B cell (primary cell): ENCODE data around the gene PALLD. TPM values are rescaled to one million over a fixed set of nuclear protein-coding genes. Genes with fewer than 3 reads are reported as not detected.

Experiments used
- ATAC-seq: fragments of 200-7000 bp; cut with Tn5 transposase; one replicate; pipeline ENCODE4 v1.10.0; 2021; ENCODE audit warnings: low read depth, mild to moderate bottlenecking, moderate number of reproducible peaks, moderate library complexity
- CTCF ChIA-PET: fragments of 350-600 bp; sonication (Branson Sonifier 250); formaldehyde crosslinking; loops from one replicate; lab custom pipeline; 2021; ENCODE audit warnings: antibody characterized with exemption, inconsistent platforms; lab: Charles Lee
- POLR2A ChIA-PET: fragments of 350-600 bp; sonication (Branson Sonifier 250); formaldehyde crosslinking; loops from one replicate; lab custom pipeline; 2021; ENCODE audit warnings: antibody characterized with exemption; lab: Charles Lee
- DNase-seq: peaks from one replicate; pipeline ENCODE4 v3.0.0; 2013
- H2AFZ ChIP-seq: 2 replicates; pipeline ENCODE4 v1.6.1; 2012; ENCODE audit warnings: mild to moderate bottlenecking, low read depth, low read length; ENCODE audit not compliant: insufficient read depth, poor library complexity, severe bottlenecking
- H3K27ac ChIP-seq, 2 donors: 1 replicate in 1 of 2; 2 replicates in 1 of 2; pipeline ENCODE4 v1.5.1; 2012 to 2013; ENCODE audit warnings: low read length in 2 of 2, mild to moderate bottlenecking in 2 of 2, moderate library complexity in 1 of 2
- H3K27me3 ChIP-seq, 4 experiments: fragments of 200-600 bp in 1 of 4; sonication (generic) in 1 of 4; replicated peaks in 1 of 4; 1 replicate in 2 of 4; 2 replicates in 2 of 4; pipeline versions ENCODE4 v1.6.1 to v1.7.0; 2013 to 2016; ENCODE audit warnings: low read length in 3 of 4, mild to moderate bottlenecking in 2 of 4, mixed read lengths in 1 of 4, moderate library complexity in 1 of 4; ENCODE audit not compliant: insufficient read depth in 4 of 4, control insufficient read depth in 3 of 4; ENCODE audit errors: control extremely low read depth in 1 of 4
- H3K36me3 ChIP-seq, 2 experiments: replicated peaks in 1 of 2; 1 replicate in 1 of 2; 2 replicates in 1 of 2; pipeline versions ENCODE4 v1.6.1 to v1.7.1; 2013; ENCODE audit warnings: low read length in 1 of 2; ENCODE audit not compliant: insufficient read depth in 2 of 2, control insufficient read depth in 1 of 2; ENCODE audit errors: control extremely low read depth in 1 of 2, extremely low read depth in 1 of 2
- H3K4me1 ChIP-seq, 2 donors: fragments of 200-600 bp in 1 of 2; sonication (generic) in 1 of 2; 1 replicate in 1 of 2; 2 replicates in 1 of 2; pipeline versions ENCODE4 v1.5.1 to v1.6.1; 2013 to 2017; ENCODE audit warnings: low read length in 2 of 2; ENCODE audit not compliant: control insufficient read depth in 2 of 2, insufficient read depth in 2 of 2
- H3K4me2 ChIP-seq: replicated peaks from 2 replicates; pipeline ENCODE3; 2012; ENCODE audit warnings: mild to moderate bottlenecking, low read depth, low read length; ENCODE audit not compliant: poor library complexity, severe bottlenecking
- H3K4me3 ChIP-seq, 5 experiments: fragments of 200-600 bp in 1 of 5; sonication (generic) in 1 of 5; 1 replicate in 3 of 5; 2 replicates in 2 of 5; pipeline versions ENCODE4 v1.5.1 to v1.7.0; 2011 to 2016; ENCODE audit warnings: low read length in 4 of 5, mild to moderate bottlenecking in 4 of 5, low read depth in 2 of 5, control low read depth in 1 of 5, moderate library complexity in 1 of 5; ENCODE audit not compliant: insufficient read depth in 1 of 5; ENCODE audit errors: control extremely low read depth in 1 of 5, extremely low read depth in 1 of 5
- H3K79me2 ChIP-seq: fragments of 200-600 bp; sonication (generic); one replicate; pipeline ENCODE4 v1.6.0; 2016; ENCODE audit warnings: low read length; ENCODE audit not compliant: control insufficient read depth, insufficient read depth
- H3K9ac ChIP-seq: fragments of 200-600 bp; sonication (generic); 2 replicates; pipeline ENCODE4 v1.6.1; 2017; ENCODE audit warnings: mild to moderate bottlenecking, low read length, moderate library complexity
- H3K9me3 ChIP-seq, 3 donors: one replicate each; pipeline versions ENCODE4 v1.6.1 to v1.7.1; 2013; ENCODE audit warnings: low read length in 2 of 3; ENCODE audit not compliant: control insufficient read depth in 2 of 3, insufficient read depth in 1 of 3; ENCODE audit errors: control extremely low read depth in 1 of 3
- H4K20me1 ChIP-seq: 2 replicates; pipeline ENCODE4 v1.6.0; 2012; ENCODE audit warnings: mild to moderate bottlenecking, low read length; ENCODE audit not compliant: insufficient read depth, control insufficient read depth, poor library complexity, severe bottlenecking
- H3K27ac Mint-ChIP-seq: one replicate; pipeline ENCODE4 v1.8.0; 2021; ENCODE audit warnings: mixed read lengths
- H3K27me3 Mint-ChIP-seq: one replicate; pipeline ENCODE4 v1.8.0; 2021; ENCODE audit warnings: mixed read lengths
- H3K4me1 Mint-ChIP-seq: one replicate; pipeline ENCODE4 v1.8.0; 2021; ENCODE audit warnings: mixed read lengths
- H3K4me3 Mint-ChIP-seq: one replicate; pipeline ENCODE4 v1.8.0; 2021; ENCODE audit warnings: mixed read lengths
- H3K9me3 Mint-ChIP-seq: one replicate; pipeline ENCODE4 v1.8.0; 2022; ENCODE audit warnings: mixed read lengths; ENCODE audit not compliant: insufficient read depth
- CTCF ChIP-seq: fragments of 200-600 bp; IDR thresholded peaks from one replicate; pipeline ENCODE4 v1.8.0; 2022; ENCODE audit warnings: antibody characterized with exemption, mild to moderate bottlenecking
- EZH2 ChIP-seq: IDR thresholded peaks from 2 replicates; pipeline ENCODE4 v1.6.1; 2012; ENCODE audit warnings: borderline replicate concordance, low read depth, mild to moderate bottlenecking, moderate library complexity, low read length; ENCODE audit not compliant: insufficient read depth, poor library complexity, severe bottlenecking
- WGBS: methylation state at CpG from one replicate; pipeline ENCODE4 v1.1.5; 2013; ENCODE audit warnings: missing lambda C conversion rate; ENCODE audit not compliant: insufficient coverage; 5-methylcytosine and 5-hydroxymethylcytosine counted together
- intact Hi-C: fragments of 100-400 bp; cut with micrococcal nuclease; formaldehyde crosslinking; loops from one replicate; pipeline ENCODE4 v1.10.0; 2022
- polyA plus RNA-seq: library from polyadenylated mRNA; depleted of rRNA; stranded (reverse); fragments of >200 nt; gene quantifications from 2 replicates; pipeline ENCODE4 v1.2.3, GENCODE V29; 2012
- total RNA-seq, 2 donors: library from RNA; stranded (reverse); fragments of 120-200 nt in 1 of 2; gene quantifications; 1 replicate in 1 of 2; 2 replicates in 1 of 2; pipeline versions ENCODE4 v1.2.3 to v1.2.4, GENCODE V29; 2013 to 2022

PALLD gene
- total and polyA plus RNA-seq, 2 donors (not counting 1 experiment from before 2014, with no cell fraction given), result 0.63 to 0.71 TPM

GRCh38 chr4:168630445-168631187 is 133.8 kb downstream of the PALLD start:
- H3K27ac ChIP-seq, result no peak overlapping the region

More at GRCh38 chr4:168630445-168631187, 133.8 kb downstream of the PALLD start:
- TF ChIP-seq EZH2 (no peak), CTCF (no peak)
- H4K20me1 ChIP-seq, result no peaks in the 10 kb centered on the region
- no peak overlapping the region for H3K9ac ChIP-seq
- Mint-ChIP-seq H3K4me1 (peaks cover 8% of the 10 kb centered on the region), H3K9me3 (no peaks in the 10 kb centered on the region), H3K27ac (no peak overlapping the region), H3K27me3 (peaks cover 44% of the 10 kb centered on the region), H3K4me3 (no peak overlapping the region)
- ATAC-seq (no peak), DNase-seq (no peak)
- intact Hi-C loops, result no loop called here
- no peaks in the 10 kb centered on the region for H3K36me3 ChIP-seq
- H2AFZ ChIP-seq, result no peak overlapping the region
- H3K27me3 ChIP-seq, result peaks cover 0 to 43% (median 18%) of the 10 kb centered on the region in 4 experiments
- no peak overlapping the region for H3K4me2 ChIP-seq
- H3K4me3 ChIP-seq, result no peak overlapping the region
- no peaks in the 10 kb centered on the region for H3K79me2 ChIP-seq
- WGBS, result 67% methylated on average over 9 of the region's 12 CpGs
- peaks cover 7 to 9% of the 10 kb centered on the region in 2 donors for H3K4me1 ChIP-seq
- H3K9me3 ChIP-seq, result no peaks in the 10 kb centered on the region
- POLR2A ChIA-PET, result no interaction called here
- CTCF ChIA-PET, result no interaction called here
